HG02623 (cell line): ENCODE results near the gene ARFGAP1.
"Not testable (repeated sequence)": the region's sequence is repeated elsewhere in the genome, so short reads cannot be mapped to it uniquely, and the experiment has no call there.

Source experiments
- ATAC-seq: cut with Tn5 transposase; IDR thresholded peaks from one replicate; pipeline ENCODE4 v1.9.1; 2021; ENCODE audit warnings: moderate library complexity; ENCODE audit not compliant: unreplicated experiment

The ARFGAP1 gene

DNA sequence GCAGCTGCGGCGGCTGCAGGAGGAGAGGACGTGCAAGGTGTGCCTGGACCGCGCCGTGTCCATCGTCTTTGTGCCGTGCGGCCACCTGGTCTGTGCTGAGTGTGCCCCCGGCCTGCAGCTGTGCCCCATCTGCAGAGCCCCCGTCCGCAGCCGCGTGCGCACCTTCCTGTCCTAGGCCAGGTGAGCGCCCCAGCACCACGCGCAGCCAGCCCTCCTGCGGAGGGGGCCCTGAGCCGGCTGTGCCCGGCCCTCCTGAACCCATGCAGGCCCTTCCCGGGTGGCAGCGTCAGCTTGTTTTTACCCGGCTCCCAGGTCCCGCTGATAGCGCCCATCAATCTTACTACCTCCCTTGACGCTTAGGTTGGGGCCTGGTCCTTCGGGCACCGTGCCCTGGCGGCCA, 33.2 kb upstream of the ARFGAP1 start:
- no peak for ATAC-seq

DNA sequence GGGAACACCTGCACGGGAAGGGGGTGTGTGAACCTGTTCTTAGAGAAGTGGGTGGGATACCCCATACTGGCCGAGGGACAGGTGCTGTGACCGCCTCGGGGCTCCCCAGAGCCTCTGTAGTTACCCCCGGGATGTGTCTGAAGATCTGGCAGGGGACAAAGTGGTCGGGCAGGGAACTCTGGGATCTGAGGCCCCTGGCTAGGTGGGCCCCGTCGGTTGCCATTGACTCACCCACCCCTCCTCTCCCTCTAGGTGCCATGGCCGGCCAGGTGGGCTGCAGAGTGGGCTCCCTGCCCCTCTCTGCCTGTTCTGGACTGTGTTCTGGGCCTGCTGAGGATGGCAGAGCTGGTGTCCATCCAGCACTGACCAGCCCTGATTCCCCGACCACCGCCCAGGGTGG, 32.6 kb upstream of the ARFGAP1 start:
- ATAC-seq = no peak

DNA sequence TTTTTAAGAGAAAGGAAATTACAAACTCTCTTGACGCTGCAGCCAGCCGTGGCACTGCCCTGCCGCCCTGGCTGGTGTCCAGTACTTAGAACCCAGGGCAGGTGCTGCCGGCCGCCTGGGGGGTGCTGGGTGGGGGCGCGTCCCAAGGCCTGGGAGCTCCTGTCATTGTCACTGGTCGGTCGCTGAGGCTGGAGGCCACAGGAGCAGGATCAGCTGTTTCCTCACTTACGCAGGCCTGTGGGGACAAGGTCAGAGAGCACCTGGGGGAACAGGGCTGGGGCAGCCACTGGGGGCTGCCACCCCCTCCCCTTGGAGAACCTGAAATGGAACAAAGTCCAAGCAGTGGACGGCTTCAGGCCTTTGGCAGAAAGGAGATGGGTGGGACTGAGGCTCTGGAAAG, 31.3 kb upstream of the ARFGAP1 start:
- no peak for ATAC-seq

DNA sequence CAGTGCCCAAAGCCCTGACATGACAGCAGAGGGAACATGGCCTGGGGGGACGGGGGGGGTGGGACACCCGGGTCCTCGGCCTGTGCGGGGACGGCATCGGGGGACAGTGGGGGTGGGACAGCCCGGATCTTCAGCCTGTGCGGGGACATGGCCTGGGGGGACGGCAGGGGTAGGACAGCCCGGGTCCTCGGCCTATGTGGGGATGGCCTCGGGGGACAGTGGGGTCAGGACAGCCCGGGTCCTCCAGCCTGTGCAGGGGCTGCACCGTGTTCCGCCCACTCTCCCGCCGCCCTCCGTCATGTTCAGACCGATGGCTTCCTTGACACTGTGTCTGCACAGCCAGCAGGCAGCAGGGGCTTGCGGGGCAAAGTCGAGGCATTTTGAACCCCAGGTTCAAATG, 29.9 kb upstream of the ARFGAP1 start:
- no peak for ATAC-seq

DNA sequence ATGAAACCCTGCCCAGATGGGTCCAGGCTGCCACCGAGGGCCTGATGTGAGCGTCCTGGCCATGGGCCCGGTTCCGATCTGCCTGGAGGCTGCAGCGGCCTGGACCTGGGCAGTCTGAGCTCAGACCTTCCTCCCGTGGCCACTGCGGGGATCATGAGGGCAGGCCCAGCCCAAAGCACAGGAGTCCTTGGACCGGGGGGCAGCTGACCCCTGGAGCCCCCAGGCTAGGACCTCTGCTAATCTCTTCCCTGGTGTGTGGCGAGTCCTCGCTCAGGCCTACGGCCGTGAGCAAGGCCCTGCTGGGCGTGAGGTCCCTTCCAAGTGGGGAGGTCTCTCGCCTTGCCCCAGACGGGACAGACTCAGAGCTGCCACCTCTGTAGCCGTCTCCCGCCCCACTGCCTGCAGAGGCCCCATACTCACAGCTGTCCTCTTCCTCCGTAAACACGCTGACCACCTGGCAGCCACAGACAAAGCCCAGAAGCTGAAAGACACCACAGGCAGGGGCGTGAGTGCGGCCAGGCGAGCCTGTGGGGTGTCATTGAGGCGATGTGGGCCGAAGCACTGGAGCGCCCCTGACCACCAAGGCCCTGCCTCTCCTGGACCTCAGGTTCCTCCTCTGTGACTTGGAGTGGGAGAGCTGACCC, 28.9 kb upstream of the ARFGAP1 start:
- ATAC-seq = no peak

DNA sequence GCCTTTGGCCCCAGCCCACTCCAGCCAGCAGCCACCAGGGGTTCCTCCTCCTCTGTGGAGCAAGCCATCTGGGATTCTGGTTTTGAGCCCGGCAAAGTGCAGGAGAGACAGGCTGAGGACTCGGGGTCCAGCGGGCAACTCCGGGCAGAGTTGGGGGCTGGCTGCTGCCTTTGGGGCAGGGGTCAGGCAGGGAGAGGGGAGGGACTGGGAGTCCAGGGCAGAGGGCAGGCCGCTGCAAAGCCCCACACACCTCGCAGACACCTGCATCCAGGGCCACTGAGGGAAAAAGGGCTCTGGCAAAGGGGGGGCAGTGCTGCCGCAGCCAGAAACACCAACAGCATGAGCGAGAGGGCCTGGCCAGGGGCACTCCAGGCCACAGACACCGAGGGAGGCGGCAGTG, 28.1 kb upstream of the ARFGAP1 start:
- ATAC-seq = no peak

DNA sequence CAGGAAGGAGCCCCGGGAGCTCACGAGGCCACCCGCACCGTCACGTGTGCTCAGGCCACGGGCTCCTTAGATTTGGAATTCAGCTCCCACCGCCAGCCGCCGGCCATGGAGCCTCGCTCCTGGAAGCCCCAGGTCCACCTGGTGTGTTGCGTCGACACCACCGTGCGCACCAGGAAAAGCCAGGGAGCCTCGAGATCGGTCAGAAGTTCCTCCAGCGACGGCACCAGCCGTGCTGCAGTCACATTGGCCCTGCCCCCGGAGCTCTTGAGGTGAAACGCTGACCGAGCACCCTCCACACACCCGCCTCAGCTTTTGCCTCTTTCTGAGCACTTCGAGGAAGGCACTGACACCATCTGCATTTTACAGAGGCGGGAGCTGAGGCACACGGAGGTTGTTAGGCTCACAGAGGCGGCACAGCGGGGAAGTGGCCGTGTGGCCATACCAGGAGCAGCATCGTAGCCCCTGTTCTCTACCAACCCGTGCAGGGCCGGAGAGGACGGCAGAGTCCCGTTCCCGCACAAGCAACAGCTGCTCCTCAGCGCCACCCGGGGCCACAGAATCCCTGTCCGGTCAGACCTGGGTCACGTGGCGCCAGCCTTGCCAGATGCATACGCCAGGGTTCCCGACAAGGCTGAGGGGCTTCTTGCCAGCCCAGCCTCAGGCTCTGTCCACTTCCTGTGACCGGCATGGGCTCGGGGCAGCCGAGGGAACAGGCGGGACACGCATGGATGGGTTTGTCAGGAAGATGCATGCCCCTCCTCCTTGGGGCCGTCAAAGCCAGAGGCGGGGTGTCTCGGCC, 25.9 kb upstream of the ARFGAP1 start:
- no peak for ATAC-seq

DNA sequence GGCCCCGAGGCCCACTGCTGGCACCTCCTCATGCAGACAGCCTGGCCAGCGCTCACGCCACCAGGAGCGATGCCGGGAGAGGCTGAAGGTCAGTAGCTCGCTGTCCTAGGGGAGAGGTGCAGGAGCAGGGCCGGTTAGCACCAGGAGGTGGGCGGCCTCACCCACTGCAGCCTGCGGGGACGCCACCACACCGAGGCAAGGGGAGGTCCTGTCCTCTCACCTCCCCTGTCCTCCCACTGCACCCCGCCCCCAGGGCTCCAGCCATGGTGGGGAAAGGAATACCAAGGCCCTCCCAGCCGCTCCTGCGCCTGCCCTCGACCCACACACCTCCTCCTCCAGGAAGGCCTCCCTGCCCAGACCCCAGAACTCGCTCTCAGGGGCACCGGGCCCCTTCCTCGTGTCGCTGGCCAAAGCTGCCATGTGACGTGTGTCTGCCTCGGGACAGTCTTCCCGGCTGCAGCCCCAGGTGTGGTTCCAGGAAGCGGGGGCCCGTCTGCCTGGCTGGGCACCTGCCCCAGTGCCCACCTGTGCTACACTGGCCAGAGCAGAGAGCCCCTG, 24.9 kb upstream of the ARFGAP1 start:
- no peak for ATAC-seq

DNA sequence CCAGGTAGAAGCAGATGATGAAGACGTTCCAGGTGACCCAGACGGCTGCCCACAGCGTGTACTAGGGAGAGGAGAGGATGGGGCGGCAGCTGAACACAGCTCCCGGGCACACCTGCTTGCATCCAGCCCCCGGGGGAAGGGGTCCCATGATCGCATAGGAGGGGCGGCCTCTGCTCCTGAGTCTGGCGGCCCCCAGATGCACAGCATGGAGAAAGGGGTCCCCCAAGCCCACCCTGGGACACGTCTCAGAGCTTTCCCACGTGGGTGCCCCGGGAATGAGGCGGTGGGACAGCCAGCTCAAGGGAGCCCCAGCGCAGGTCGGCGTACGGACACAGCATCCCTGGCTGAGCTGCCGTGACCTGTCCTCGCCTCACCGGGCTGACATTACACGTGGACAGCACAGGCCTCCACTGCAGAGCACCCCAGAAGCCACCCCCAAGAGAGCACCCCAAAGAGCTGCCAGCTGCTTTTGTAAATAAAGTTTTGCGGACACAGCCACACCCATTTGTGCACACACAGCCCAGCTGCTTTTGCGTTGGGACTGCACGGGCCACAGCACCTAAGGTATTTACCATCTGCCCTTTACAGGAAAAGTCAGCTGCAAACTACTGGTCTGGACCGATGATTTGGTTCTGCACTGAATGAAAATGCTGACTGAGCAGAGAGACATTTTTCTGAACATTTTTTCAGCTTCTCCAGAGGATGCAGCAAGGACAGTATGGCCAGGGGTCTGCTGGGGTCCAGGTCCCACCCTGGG, 23.6 kb upstream of the ARFGAP1 start:
- no peak for ATAC-seq

DNA sequence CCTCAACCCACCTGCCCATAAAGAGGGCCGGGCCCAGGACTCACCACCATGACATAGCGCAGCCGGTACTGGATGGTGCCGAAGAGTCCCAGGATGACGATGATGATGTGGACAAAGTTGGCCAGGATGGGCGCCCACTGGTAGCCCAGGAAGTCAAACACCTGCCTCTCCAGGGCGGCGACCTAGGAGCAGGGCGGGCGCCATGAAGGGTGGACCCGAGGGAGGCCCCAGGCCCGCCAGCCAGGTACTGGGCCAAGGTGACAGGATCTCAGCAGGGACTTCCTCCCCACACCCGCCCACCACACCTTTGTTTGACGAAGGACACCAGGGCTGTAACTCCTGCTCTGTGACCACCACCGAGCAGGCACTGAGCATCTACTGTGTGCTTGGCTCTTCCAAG, 22.7 kb upstream of the ARFGAP1 start:
- ATAC-seq = no peak

DNA sequence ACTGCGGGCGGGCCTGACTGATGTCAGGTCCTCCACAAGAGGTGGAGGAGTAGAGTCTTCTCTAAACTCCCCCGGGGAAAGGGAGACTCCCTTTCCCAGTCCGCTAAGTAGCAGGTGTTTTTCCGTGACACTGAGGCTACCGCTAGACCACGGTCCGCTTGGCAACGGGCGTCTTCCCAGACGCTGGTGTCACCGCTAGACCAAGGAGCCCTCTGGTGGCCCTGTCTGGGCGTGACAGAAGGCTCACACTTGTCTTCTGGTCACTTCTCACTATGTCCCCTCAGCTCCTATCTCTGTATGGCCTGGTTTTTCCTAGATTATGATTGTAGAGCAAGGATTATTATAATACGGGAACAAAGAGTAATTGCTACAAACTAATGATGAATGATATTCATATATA, 21.3 kb upstream of the ARFGAP1 start:
- not testable (repeated sequence) for ATAC-seq

DNA sequence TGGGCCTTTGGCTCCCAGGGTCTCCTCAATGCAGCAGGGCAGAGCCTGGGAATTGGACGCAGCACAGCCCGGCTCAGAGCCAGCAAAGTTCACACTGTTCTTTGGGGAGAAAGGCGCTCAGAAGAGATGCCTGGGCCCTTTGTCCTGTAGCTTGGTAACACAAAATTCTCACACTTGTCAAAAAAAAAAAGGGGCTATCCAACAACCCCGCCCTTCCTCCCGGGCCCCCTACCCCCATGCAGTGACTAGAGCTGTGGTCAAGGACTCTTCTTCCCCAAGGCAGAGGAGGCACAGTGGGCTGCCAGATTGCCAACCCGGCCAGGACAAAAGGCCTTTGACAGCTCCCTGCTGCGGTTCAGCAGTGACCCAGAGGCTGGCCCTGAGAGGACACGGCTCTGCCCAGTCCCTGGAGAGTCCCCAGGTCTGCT, 20.3 kb upstream of the ARFGAP1 start:
- ATAC-seq = no peak

DNA sequence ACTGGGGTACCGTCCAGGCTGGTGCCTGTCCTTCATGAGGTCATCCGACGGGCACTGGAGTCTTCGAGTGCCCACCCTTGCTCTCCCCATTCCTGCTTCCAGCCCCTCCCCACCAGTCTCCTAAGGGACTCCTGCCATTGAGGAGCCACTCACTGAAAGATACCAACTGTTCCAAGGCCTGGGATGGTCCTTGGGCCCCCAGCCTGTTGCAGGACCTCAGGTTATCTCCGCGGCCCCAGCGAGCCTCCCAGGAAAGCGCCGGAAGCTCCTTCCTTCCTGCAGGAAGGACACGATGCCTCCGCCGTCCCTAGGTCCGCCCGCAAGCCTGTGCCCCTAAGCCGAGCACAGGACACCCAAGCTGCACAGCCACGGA, 19.6 kb upstream of the ARFGAP1 start:
- ATAC-seq = no peak

DNA sequence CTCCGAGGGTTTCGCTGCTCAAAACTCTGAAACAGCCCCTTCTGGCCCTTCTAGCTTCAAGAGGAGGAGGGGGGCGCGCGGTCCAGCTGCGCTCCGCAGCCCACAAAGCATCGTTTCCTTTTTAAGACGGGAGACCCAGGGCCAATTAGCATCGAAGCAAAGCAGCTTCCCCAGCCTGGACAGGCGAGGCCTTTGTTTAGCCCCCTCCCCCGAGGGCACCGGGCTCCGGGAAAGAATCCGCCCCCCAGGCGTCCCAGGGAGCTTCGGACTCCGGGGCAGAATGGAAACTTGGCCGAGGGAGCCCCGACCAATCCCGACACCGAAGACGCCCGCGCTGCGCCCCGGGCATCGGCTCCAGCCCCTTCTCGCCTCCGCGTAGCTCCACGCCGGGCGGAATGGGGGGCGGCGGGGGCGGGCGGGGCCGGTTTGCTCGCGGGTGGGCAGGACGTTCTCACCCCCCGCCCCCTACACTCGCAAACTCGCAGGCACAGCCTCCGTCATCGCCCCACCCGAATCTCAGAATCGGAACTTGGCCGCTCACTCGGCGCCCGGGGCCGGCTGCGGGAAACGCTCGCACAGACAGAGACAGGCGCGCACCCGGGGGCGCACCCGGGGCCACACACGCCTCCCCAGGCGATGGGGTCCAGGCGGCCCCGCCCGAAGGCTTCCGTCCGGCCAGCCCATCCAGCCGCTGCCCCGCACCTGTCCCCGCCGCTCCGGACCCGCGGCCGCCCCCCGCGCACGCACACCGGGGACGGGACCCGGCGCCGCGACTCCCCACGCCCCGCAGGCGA, 19.0 kb upstream of the ARFGAP1 start:
- ATAC-seq = no peak

DNA sequence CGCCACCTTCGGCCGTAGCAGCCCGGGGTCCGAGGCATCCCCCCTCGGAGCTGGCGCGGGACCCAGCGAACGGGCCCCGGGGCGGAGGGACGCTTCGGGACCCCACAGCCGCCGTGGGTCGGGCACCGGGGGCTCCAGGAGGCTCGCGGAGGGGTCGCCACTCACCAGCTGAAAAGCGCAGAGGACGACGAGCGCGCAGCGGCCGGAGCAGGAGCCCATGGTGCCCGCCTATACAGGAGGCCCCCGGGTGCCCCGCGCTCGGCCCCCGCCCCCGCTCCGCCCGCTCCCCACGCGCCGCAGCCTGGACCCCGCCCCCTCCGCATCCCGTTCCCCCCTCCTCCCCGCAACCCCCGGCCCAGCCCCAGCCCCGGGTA, 18.4 kb upstream of the ARFGAP1 start, which contains the start of gene NKAIN4:
NKAIN4 (minus strand) TSS at position 232 of the 374 bp plus-strand sequence; CDS start at position 219, 13 bp downstream.
- no peak for ATAC-seq

DNA sequence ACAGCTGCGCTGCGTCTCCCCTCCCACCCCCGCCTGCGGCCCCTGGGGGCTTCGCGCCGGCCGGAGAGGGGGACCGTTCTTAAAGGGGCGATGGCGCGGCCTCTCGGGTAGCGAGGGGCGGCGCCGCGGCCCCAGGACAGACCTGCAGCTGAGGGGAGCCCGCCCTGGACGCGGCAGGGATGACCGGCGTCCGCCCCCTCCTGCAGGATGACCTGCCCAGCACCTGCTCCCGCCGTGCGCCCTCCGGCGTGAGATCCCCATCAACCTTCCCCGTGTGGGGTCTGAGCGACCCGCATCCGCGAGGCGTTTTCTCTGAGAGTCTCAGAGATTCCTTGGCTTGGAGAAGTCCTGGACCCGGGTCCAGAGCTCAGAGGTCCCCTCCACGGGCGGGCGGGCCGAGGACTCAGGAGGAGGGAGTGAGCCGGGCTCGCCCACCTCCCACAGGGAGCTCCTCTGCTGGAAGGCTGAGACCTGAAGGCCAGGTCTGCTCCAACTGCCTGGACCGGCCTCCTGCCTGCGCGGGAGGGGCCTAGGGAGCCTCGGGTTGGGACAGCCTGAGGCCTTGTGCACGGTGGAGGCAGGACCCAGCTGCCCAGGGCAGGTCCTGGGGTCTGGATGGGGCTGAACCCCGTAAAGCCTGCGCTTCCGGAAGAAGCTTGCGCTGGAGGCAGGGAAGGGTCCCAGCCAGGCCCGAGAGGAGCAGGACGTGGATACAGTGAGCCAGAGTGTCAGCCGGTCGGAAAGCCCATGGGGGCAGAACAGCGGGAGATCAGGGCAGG, 17.8 kb upstream of the ARFGAP1 start:
- ATAC-seq = no peak

DNA sequence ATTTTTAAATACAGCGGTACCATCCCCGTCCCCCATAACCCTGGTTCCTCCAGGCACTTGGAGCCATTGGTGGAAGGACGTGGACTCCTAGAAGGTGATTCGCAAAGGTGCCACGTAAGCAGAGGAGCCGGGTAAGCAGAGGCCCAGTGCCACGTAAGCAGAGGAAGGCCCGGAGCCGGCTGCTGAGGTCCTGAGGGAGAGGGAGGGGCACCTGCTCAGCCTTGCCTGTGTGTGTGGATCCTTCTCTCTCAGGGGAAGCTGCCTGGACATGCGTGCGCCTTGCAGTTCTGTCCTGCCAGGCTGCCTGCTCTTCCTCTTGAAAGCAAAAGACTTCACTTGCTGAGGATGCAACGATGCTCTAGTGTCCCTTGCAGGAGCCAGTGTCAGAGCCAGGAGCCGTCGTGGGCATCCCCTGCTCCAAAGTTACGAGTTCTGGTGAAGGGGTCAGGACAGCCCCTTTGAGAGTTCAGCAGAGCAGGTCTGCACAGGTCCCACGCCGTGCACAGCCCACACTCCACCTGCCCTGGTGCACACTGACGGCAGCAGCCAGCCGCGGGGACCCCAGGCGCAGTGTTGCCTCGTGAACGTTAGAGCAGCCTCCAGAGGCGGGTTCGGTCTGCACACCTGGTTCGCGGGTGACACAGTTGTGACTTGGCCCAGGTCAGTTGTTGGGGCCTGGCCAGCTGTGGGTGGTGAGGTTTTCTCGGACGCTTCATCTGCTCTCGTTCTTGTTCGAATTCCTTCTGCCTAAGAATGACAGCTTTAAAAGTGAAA, 16.5 kb upstream of the ARFGAP1 start:
- ATAC-seq = no peak

DNA sequence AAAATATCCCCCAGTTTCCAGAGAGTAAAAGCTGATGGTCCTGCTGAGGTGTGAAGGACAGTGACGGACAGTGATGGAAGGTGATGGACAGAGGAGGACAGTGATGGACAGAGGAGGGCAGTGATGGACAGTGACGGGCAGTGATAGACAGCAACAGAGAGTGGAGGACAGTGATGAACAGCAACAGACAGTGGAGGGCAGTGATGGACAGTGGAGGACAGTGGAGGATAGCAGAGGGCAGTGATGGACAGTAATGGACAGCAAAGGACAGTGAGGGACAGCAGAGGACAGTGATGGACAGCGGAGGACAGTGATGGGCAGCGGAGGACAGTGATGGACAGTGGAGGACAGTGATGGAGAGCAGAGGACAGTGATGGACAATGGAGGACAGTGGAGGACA, 15.7 kb upstream of the ARFGAP1 start:
- ATAC-seq = no peak

DNA sequence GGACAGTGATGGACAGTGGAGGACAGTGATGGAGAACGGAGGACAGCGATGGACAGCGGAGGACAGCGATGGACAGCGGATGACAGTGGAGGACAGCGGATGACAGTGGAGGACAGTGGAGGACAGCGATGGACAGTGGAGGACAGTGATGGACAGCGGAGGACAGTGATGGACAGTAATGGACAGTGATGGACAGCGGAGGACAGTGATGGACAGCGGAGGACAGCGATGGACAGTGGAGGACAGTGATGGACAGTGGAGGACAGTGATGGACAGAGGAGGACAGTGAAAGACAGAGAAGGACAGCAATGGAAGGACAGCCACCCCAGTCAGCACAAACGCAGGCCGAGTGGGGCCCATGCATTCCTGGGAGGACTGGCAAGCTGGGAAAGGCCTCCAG, 15.0 kb upstream of the ARFGAP1 start:
- no peak for ATAC-seq
